Type B pancreatic cell (in vitro differentiated cells): ENCODE results near the gene GPX5. TPM values are rescaled to one million over a fixed set of nuclear protein-coding genes. Genes with fewer than 3 reads are reported as not detected.

Experiments used
- DNase-seq: peaks from one replicate; pipeline ENCODE4 v3.0.0; 2021; ENCODE audit warnings: mixed read lengths; ENCODE audit not compliant: unreplicated experiment; ENCODE audit errors: extremely low spot score
- H3K27ac Mint-ChIP-seq: 2 replicates; pipeline ENCODE4 v1.8.0; 2021; ENCODE audit warnings: mild to moderate bottlenecking, mixed read lengths
- H3K27me3 Mint-ChIP-seq: 2 replicates; pipeline ENCODE4 v1.8.0; 2021; ENCODE audit warnings: mixed read lengths
- H3K36me3 Mint-ChIP-seq: 2 replicates; pipeline ENCODE4 v1.8.0; 2021; ENCODE audit warnings: mixed read lengths
- H3K4me1 Mint-ChIP-seq: one replicate; pipeline ENCODE4 v1.8.0; 2021; ENCODE audit warnings: mixed read lengths; ENCODE audit not compliant: unreplicated experiment
- H3K4me3 Mint-ChIP-seq: 2 replicates; pipeline ENCODE4 v1.8.0; 2021; ENCODE audit warnings: mild to moderate bottlenecking, mixed read lengths
- H3K9me3 Mint-ChIP-seq: 2 replicates; pipeline ENCODE4 v1.8.0; 2021; ENCODE audit warnings: mixed read lengths
- long read RNA-seq: library from polyadenylated mRNA; unstranded; transcript quantifications from one replicate; pipeline ENCODE4 v2.0.0, GENCODE V29; 2020
- total RNA-seq: library from RNA; stranded (reverse); gene quantifications from 2 replicates; pipeline ENCODE4 v1.2.1, GENCODE V29; 2021; ENCODE audit warnings: low replicate concordance
- TF ChIP-seq, protein P1 (sequence below): fragments of 200-600 bp; sonication (generic); conservative IDR thresholded peaks from 2 replicates; pipeline ENCODE4 v1.5.0; 2021; ENCODE audit warnings: antibody characterized with exemption, mild to moderate bottlenecking

Gene GPX5, protein sequence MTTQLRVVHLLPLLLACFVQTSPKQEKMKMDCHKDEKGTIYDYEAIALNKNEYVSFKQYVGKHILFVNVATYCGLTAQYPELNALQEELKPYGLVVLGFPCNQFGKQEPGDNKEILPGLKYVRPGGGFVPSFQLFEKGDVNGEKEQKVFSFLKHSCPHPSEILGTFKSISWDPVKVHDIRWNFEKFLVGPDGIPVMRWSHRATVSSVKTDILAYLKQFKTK
- not detected in 2 replicates for total RNA-seq
- long read RNA-seq, result 0 reads

- Mint-ChIP-seq H3K27me3 (peaks cover 25% of the 10 kb centered on the region), H3K4me1 (peaks cover 6% of the 10 kb centered on the region), H3K27ac (no peak within 1 kb of the TSS), H3K4me3 (no peak within 1 kb of the TSS), H3K9me3 (no peaks in the 10 kb centered on the region), H3K36me3 (no peaks in the 10 kb centered on the region)
- TF ChIP-seq, protein P1, sequence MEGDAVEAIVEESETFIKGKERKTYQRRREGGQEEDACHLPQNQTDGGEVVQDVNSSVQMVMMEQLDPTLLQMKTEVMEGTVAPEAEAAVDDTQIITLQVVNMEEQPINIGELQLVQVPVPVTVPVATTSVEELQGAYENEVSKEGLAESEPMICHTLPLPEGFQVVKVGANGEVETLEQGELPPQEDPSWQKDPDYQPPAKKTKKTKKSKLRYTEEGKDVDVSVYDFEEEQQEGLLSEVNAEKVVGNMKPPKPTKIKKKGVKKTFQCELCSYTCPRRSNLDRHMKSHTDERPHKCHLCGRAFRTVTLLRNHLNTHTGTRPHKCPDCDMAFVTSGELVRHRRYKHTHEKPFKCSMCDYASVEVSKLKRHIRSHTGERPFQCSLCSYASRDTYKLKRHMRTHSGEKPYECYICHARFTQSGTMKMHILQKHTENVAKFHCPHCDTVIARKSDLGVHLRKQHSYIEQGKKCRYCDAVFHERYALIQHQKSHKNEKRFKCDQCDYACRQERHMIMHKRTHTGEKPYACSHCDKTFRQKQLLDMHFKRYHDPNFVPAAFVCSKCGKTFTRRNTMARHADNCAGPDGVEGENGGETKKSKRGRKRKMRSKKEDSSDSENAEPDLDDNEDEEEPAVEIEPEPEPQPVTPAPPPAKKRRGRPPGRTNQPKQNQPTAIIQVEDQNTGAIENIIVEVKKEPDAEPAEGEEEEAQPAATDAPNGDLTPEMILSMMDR, result no peak
- DNase-seq, result no peak
Observed at GRCh38 chr6:28525496-28526039, at the start of gene GPX5. Gene GPX5, plus strand, starts transcription at chr6:28525881. Its CDS starts 133 bp downstream, at chr6:28526014.

GRCh38 chr6:28478518-28478917 lies 47.2 kb upstream of the GPX5 start:
- no peaks in the 10 kb centered on the region for H3K9me3 Mint-ChIP-seq
- no peaks in the 10 kb centered on the region for H3K36me3 Mint-ChIP-seq
- DNase-seq, result no peak
- TF ChIP-seq, protein P1, result no peak
- no peak overlapping the region for H3K4me3 Mint-ChIP-seq
- no peak overlapping the region for H3K27ac Mint-ChIP-seq
- H3K27me3 Mint-ChIP-seq, result peaks cover 64% of the 10 kb centered on the region
- H3K4me1 Mint-ChIP-seq, result peaks cover 6% of the 10 kb centered on the region

DNA sequence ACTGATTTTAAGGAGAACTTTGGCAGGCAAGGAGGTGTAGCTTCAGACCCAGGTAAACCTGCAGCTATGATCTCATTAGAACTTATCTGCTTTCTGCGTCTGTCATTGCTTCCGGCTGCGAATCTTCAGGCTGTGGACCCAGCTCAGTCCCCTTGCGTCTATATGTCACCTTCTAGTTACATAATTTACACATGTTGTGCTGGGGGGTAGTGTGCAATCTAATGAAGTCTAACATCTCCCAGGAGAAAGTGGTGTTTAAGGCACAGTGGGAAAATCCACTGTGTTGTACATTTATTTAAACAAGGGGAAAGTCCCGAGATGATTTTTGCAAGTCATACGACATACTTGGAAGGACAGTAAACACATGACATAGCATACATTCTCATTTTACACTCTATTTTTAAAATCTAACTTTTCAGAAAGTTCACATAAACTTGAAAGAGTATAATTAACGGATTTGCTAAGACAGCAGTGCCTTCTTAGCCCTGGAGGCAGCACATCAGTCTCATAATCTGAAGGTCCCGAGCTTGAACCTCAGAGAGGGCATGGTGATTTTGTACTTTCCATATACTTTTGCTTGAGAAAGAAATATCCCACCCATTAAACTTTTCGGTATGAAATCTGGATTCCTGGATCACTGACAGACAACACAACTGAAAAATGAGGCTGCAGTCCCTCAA lies 45.3 kb upstream of the GPX5 start:
- peaks cover 62% of the 10 kb centered on the region for H3K27me3 Mint-ChIP-seq
- H3K4me3 Mint-ChIP-seq, result no peak overlapping the region
- H3K36me3 Mint-ChIP-seq, result no peaks in the 10 kb centered on the region
- no peaks in the 10 kb centered on the region for H3K4me1 Mint-ChIP-seq
- no peaks in the 10 kb centered on the region for H3K9me3 Mint-ChIP-seq
- TF ChIP-seq, protein P1, result no peak
- DNase-seq, result no peak
- no peak overlapping the region for H3K27ac Mint-ChIP-seq

DNA sequence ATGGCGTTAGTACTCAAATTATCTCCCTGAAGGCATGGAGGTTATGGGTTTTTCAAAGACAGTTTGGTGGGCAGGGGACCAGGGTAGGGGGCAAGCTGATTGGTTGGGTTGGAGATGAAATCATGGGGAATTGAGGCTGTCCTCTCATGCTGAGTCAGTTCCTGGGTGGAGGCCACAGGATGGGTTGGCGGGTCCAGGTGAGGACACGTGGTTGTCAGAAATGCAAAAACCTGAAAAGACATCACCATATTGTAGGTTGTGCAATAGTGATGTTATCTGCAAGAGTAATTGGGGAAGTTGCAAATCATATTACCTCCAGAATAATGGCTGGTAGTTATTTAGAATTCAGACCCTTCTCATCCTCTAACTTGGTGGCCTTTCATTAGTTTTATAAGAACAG lies 40.2 kb upstream of the GPX5 start:
- no peak overlapping the region for H3K27ac Mint-ChIP-seq

GRCh38 chr6:28486533-28486932 lies 39.1 kb upstream of the GPX5 start:
- TF ChIP-seq, protein P1, result no peak
- Mint-ChIP-seq H3K36me3 (no peaks in the 10 kb centered on the region), H3K27ac (no peak overlapping the region), H3K9me3 (no peaks in the 10 kb centered on the region), H3K4me3 (no peak overlapping the region), H3K4me1 (peaks cover 14% of the 10 kb centered on the region), H3K27me3 (peaks cover 34% of the 10 kb centered on the region)
- DNase-seq, result no peak

More for the DNA sequence above, 40.2 kb upstream of the GPX5 start:
- TF ChIP-seq, protein P1, result no peak
- no peak for DNase-seq
- Mint-ChIP-seq H3K36me3 (no peaks in the 10 kb centered on the region), H3K27me3 (peaks cover 43% of the 10 kb centered on the region), H3K9me3 (no peaks in the 10 kb centered on the region), H3K4me1 (peaks cover 10% of the 10 kb centered on the region), H3K4me3 (no peak overlapping the region)
